ENCODE data around the gene KRTAP10-8. TPM values are rescaled to one million over a fixed set of nuclear protein-coding genes. Genes with fewer than 3 reads are reported as not detected.

Gene KRTAP10-8
- total RNA-seq, 1 donor from 2014 or later = not detected

- Histone ChIP-seq H3K27ac (no peak overlapping the region), H3K36me3 (no peaks in the 10 kb centered on the region), H4K20me1 (ENCODE audit: low read depth) (no peaks in the 10 kb centered on the region), H3K9me3 (ENCODE audit: low read depth) (peaks cover 13% of the 10 kb centered on the region), H3K4me1 (peaks cover 5% of the 10 kb centered on the region), H3K4me3 (no peak overlapping the region), H3K27me3 (no peaks in the 10 kb centered on the region), H3F3A (ENCODE audit: low read depth) (no peaks in the 10 kb centered on the region), H3K79me2 (ENCODE audit: low read depth) (no peaks in the 10 kb centered on the region), H3K9ac (no peak overlapping the region), H3K4me2 (no peak overlapping the region), H2AFZ (replicated peaks) (no peak overlapping the region)
- DNase-seq (ENCODE audit: low spot score) = no peak
- Mint-ChIP-seq H3K4me1 (no peaks in the 10 kb centered on the region), H3K36me3 (no peaks in the 10 kb centered on the region), H3K9me3 (peaks cover 49% of the 10 kb centered on the region), H3K27ac (no peak overlapping the region), H3K4me3 (no peak overlapping the region), H3K27me3 (ENCODE audit: insufficient read depth, low read depth) (peaks cover 2% of the 10 kb centered on the region)
- TF ChIP-seq EZH2 (IDR thresholded peaks at IDR 0.05) (no peak), CTCF (IDR thresholded peaks at IDR 0.05) (no peak)
Observed at GRCh38 chr21:44619886-44620285, 8.0 kb downstream of the KRTAP10-8 start.

- Histone ChIP-seq H3K36me3 (no peaks in the 10 kb centered on the region), H3K27ac (no peak overlapping the region), H3K9ac (no peak overlapping the region), H2AFZ (replicated peaks) (no peak overlapping the region), H3K79me2 (ENCODE audit: low read depth) (no peaks in the 10 kb centered on the region), H3F3A (ENCODE audit: low read depth) (no peaks in the 10 kb centered on the region), H4K20me1 (ENCODE audit: low read depth) (no peaks in the 10 kb centered on the region), H3K27me3 (no peaks in the 10 kb centered on the region), H3K4me3 (no peak overlapping the region), H3K4me1 (no peaks in the 10 kb centered on the region), H3K9me3 (ENCODE audit: low read depth) (peaks cover 13% of the 10 kb centered on the region), H3K4me2 (no peak overlapping the region)
- Mint-ChIP-seq H3K4me3 (no peak overlapping the region), H3K27me3 (ENCODE audit: insufficient read depth, low read depth) (peaks cover 3% of the 10 kb centered on the region), H3K27ac (no peak overlapping the region), H3K36me3 (no peaks in the 10 kb centered on the region), H3K4me1 (no peaks in the 10 kb centered on the region), H3K9me3 (peaks cover 46% of the 10 kb centered on the region)
- no peak for DNase-seq (ENCODE audit: low spot score)
- TF ChIP-seq EZH2phosphoT487 (IDR thresholded peaks at IDR 0.05) = no peak
- TF ChIP-seq EZH2 (IDR thresholded peaks at IDR 0.05) = no peak
- TF ChIP-seq CTCF (IDR thresholded peaks at IDR 0.05) = no peak
Observed at GRCh38 chr21:44623575-44623974, 11.7 kb downstream of the KRTAP10-8 start.

- H3K9ac ChIP-seq = no peak overlapping the region
- no peak overlapping the region for H3K4me2 ChIP-seq
- no peaks in the 10 kb centered on the region for H3K4me1 Mint-ChIP-seq
- H3K27me3 ChIP-seq = no peaks in the 10 kb centered on the region
- peaks cover 40% of the 10 kb centered on the region for H3K9me3 Mint-ChIP-seq
- H3K36me3 ChIP-seq = no peaks in the 10 kb centered on the region
- H3K36me3 Mint-ChIP-seq = no peaks in the 10 kb centered on the region
- H3K9me3 ChIP-seq (ENCODE audit: low read depth) = peaks cover 13% of the 10 kb centered on the region
- H3K79me2 ChIP-seq (ENCODE audit: low read depth) = no peaks in the 10 kb centered on the region
- DNase-seq (ENCODE audit: low spot score) = no peak
- H3F3A ChIP-seq (ENCODE audit: low read depth) = no peaks in the 10 kb centered on the region
- H3K4me3 ChIP-seq = no peak overlapping the region
- no peaks in the 10 kb centered on the region for H3K4me1 ChIP-seq
- TF ChIP-seq EZH2phosphoT487 (IDR thresholded peaks at IDR 0.05) = no peak
- no peak for TF ChIP-seq EZH2 (IDR thresholded peaks at IDR 0.05)
- no peak for TF ChIP-seq CTCF (IDR thresholded peaks at IDR 0.05)
- H3K27ac Mint-ChIP-seq = no peak overlapping the region
- peaks cover 2% of the 10 kb centered on the region for H3K27me3 Mint-ChIP-seq (ENCODE audit: insufficient read depth, low read depth)
- H3K4me3 Mint-ChIP-seq = no peak overlapping the region
- no peak overlapping the region for H2AFZ ChIP-seq (replicated peaks)
- H4K20me1 ChIP-seq (ENCODE audit: low read depth) = no peaks in the 10 kb centered on the region
- H3K27ac ChIP-seq = no peak overlapping the region
Observed at GRCh38 chr21:44625756-44626155, 13.9 kb downstream of the KRTAP10-8 start.
